HG03135 (cell line): ENCODE data around the gene RIC8B.

Experiments
- ATAC-seq: cut with Tn5 transposase; IDR thresholded peaks from one replicate; pipeline ENCODE4 v1.9.1; 2021; ENCODE audit warnings: mild to moderate bottlenecking, moderate library complexity; ENCODE audit not compliant: unreplicated experiment

RIC8B gene

GRCh38 chr12:106801167-106801708, 26.8 kb downstream of the RIC8B start:
- ATAC-seq: no peak

- ATAC-seq: no peak
These were observed 27.5 kb downstream of the RIC8B start for GRCh38 chr12:106801830-106802533.

- no peak for ATAC-seq
These were observed 30.2 kb downstream of the RIC8B start for GRCh38 chr12:106804668-106805067.

GRCh38 chr12:106814714-106815113, 40.2 kb downstream of the RIC8B start:
- no peak for ATAC-seq

GRCh38 chr12:106815741-106816140, 41.3 kb downstream of the RIC8B start:
- no peak for ATAC-seq

- ATAC-seq: no peak
These were observed 41.7 kb downstream of the RIC8B start for GRCh38 chr12:106816231-106816630.

- no peak for ATAC-seq
These were observed 45.5 kb downstream of the RIC8B start for GRCh38 chr12:106819991-106820390.

GRCh38 chr12:106831699-106832098, 57.2 kb downstream of the RIC8B start:
- ATAC-seq: no peak

- no peak for ATAC-seq
These were observed 63.3 kb downstream of the RIC8B start for GRCh38 chr12:106837782-106838181.

- ATAC-seq: no peak
These were observed 64.9 kb downstream of the RIC8B start for GRCh38 chr12:106839333-106839732.

GRCh38 chr12:106840243-106840642, 65.8 kb downstream of the RIC8B start:
- no peak for ATAC-seq

GRCh38 chr12:106841510-106842302, 67.2 kb downstream of the RIC8B start:
- no peak for ATAC-seq

GRCh38 chr12:106845902-106846301, 71.4 kb downstream of the RIC8B start:
- ATAC-seq: no peak

GRCh38 chr12:106847861-106848260, 73.4 kb downstream of the RIC8B start:
- no peak for ATAC-seq

GRCh38 chr12:106851306-106851705, 76.8 kb downstream of the RIC8B start:
- ATAC-seq: no peak

- no peak for ATAC-seq
These were observed 80.2 kb downstream of the RIC8B start for GRCh38 chr12:106854723-106855122.

- ATAC-seq: no peak
These were observed 80.8 kb downstream of the RIC8B start for GRCh38 chr12:106855221-106855758.

GRCh38 chr12:106861984-106862916, 87.8 kb downstream of the RIC8B start:
- no peak for ATAC-seq

GRCh38 chr12:106863189-106863588, 88.7 kb downstream of the RIC8B start:
- no peak for ATAC-seq

GRCh38 chr12:106865683-106866082, 91.2 kb downstream of the RIC8B start:
- no peak for ATAC-seq
